DOHH2 (cell line): Measurements from ENCODE around the gene CACNA1F.

ENCODE experiments used
- H3F3A ChIP-seq: fragments of 200-600 bp; sonication (generic), shearing (Covaris generic); 2 replicates; pipeline ENCODE4 v1.6.0; 2016; ENCODE audit warnings: antibody characterized with exemption, mild to moderate bottlenecking; ENCODE audit not compliant: control insufficient read depth, insufficient read depth
- H3K27ac ChIP-seq: fragments of 200-600 bp; sonication (generic); 2 replicates; pipeline ENCODE4 v1.5.1; 2014; ENCODE audit warnings: low read depth, mild to moderate bottlenecking, low read length, moderate library complexity
- H3K27me3 ChIP-seq: fragments of 200-600 bp; sonication (generic); 2 replicates; pipeline ENCODE4 v1.6.1; 2014; ENCODE audit warnings: mild to moderate bottlenecking, low read length, mixed read lengths; ENCODE audit not compliant: control insufficient read depth
- H3K36me3 ChIP-seq: fragments of 200-600 bp; sonication (generic); 2 replicates; pipeline ENCODE4 v1.6.1; 2014; ENCODE audit warnings: mild to moderate bottlenecking, low read length, moderate library complexity, mixed read lengths; ENCODE audit not compliant: control insufficient read depth
- H3K4me1 ChIP-seq: fragments of 200-600 bp; sonication (generic); 2 replicates; pipeline ENCODE4 v1.6.1; 2014; ENCODE audit warnings: mild to moderate bottlenecking, low read length, mixed read lengths; ENCODE audit not compliant: control insufficient read depth
- H3K4me2 ChIP-seq: fragments of 200-600 bp; sonication (generic); 2 replicates; pipeline ENCODE4 v1.6.0; 2014; ENCODE audit warnings: mild to moderate bottlenecking, low read length, moderate library complexity
- H3K4me3 ChIP-seq: fragments of 200-600 bp; sonication (generic); 2 replicates; pipeline ENCODE4 v1.5.1; 2014; ENCODE audit warnings: mild to moderate bottlenecking, low read length, mixed read lengths
- H3K79me2 ChIP-seq: fragments of 200-600 bp; sonication (generic); 2 replicates; pipeline ENCODE4 v1.6.1; 2014; ENCODE audit warnings: mild to moderate bottlenecking, low read length, mixed read lengths; ENCODE audit not compliant: control insufficient read depth
- H3K9me2 ChIP-seq: fragments of 200-600 bp; sonication (generic); replicated peaks from 2 replicates; pipeline ENCODE4 v1.6.1; 2014; ENCODE audit warnings: mild to moderate bottlenecking, low read length, mixed read lengths; ENCODE audit not compliant: control insufficient read depth
- H3K9me3 ChIP-seq: fragments of 200-600 bp; sonication (generic); 2 replicates; pipeline ENCODE4 v1.6.1; 2014; ENCODE audit warnings: antibody characterized with exemption, low read length, mixed read lengths; ENCODE audit not compliant: control insufficient read depth, insufficient read depth
- H4K20me1 ChIP-seq: fragments of 200-600 bp; sonication (generic); 2 replicates; pipeline ENCODE4 v1.6.0; 2014; ENCODE audit warnings: low read depth, mild to moderate bottlenecking, antibody characterized with exemption, low read length, moderate library complexity; ENCODE audit not compliant: control insufficient read depth, insufficient read depth
- EZH2phosphoT487 ChIP-seq: fragments of 200-600 bp; sonication (generic); IDR thresholded peaks from 2 replicates; pipeline ENCODE4 v1.6.1; 2017; ENCODE audit warnings: borderline replicate concordance, mild to moderate bottlenecking, antibody characterized with exemption, low read length, moderate library complexity, mixed read lengths
- TF ChIP-seq, protein P1 (sequence below): fragments of 200-600 bp; sonication (generic); IDR thresholded peaks from one replicate; pipeline ENCODE4 v1.5.1; 2014; ENCODE audit warnings: antibody characterized with exemption, mild to moderate bottlenecking, low read depth, low read length; ENCODE audit not compliant: poor library complexity, severe bottlenecking

CACNA1F gene

DNA sequence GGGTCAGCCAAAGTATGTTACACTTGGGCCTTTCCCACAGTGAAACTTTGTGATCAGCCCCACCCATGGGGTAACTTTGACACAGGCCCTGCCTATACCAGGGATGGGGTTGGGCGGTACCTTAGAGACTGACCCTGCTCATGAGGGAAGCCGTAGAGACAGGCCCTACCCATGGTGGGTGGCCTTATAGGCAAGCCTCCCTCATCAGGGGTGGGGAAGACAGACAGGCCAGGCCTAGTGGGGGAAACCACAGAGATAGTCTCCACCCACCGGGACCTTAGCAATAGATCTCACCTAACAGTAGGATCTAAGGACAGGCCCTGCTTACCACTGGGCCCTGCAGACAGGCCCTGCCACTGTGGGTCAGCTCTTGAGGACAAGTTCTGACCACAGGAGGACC, 54.6 kb downstream of the CACNA1F start:
- Histone ChIP-seq H3K4me3 (no peak overlapping the region), H3K27ac (no peak overlapping the region), H3K27me3 (no peaks in the 10 kb centered on the region)

DNA sequence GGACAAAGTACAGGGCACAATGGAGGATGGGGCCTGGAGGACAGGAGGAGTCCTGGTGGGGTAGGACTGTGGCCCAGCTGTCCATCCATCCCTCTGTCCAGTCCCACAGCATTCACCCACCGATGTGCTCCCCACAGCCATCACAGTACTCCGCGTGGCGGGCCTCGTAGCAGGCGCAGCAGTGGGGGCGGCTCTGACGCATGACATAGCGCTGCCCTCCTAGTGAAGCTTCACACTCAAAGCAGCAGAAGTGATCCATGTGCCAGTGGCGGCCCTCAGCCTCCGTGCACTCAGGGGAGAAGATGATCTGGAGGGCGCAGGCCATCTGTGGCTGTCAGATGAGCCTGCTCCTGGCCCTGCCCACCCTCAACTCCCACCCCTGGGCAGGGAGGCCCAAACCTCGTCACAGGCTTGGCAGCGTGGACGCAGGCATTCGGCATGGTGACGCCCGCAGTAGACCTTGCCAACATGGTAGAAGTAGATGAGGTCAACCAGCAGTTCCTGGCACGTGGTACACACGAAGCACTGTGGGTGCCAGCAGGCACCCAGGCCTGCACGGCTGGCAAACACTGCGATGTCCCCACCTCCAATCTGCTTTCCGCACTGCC, 55.2 kb downstream of the CACNA1F start:
- no peak for TF ChIP-seq EZH2phosphoT487
- TF ChIP-seq, protein P1, sequence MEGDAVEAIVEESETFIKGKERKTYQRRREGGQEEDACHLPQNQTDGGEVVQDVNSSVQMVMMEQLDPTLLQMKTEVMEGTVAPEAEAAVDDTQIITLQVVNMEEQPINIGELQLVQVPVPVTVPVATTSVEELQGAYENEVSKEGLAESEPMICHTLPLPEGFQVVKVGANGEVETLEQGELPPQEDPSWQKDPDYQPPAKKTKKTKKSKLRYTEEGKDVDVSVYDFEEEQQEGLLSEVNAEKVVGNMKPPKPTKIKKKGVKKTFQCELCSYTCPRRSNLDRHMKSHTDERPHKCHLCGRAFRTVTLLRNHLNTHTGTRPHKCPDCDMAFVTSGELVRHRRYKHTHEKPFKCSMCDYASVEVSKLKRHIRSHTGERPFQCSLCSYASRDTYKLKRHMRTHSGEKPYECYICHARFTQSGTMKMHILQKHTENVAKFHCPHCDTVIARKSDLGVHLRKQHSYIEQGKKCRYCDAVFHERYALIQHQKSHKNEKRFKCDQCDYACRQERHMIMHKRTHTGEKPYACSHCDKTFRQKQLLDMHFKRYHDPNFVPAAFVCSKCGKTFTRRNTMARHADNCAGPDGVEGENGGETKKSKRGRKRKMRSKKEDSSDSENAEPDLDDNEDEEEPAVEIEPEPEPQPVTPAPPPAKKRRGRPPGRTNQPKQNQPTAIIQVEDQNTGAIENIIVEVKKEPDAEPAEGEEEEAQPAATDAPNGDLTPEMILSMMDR, result no peak
- peaks cover 5% of the 10 kb centered on the region for H3K4me1 ChIP-seq
- H3K4me3 ChIP-seq, result no peak overlapping the region
- H3K4me2 ChIP-seq, result no peak overlapping the region
- H3F3A ChIP-seq, result no peaks in the 10 kb centered on the region
- H3K36me3 ChIP-seq, result peaks cover 45% of the 10 kb centered on the region
- H3K27ac ChIP-seq, result no peak overlapping the region
- no peaks in the 10 kb centered on the region for H3K9me2 ChIP-seq
- H4K20me1 ChIP-seq, result no peaks in the 10 kb centered on the region
- H3K9me3 ChIP-seq, result no peaks in the 10 kb centered on the region
- H3K27me3 ChIP-seq, result no peaks in the 10 kb centered on the region
- peaks cover 6% of the 10 kb centered on the region for H3K79me2 ChIP-seq

More for the DNA sequence above, 54.6 kb downstream of the CACNA1F start:
- peaks cover 41% of the 10 kb centered on the region for H3K36me3 ChIP-seq
- H3K4me1 ChIP-seq, result no peaks in the 10 kb centered on the region; the same call in 1 of the 2 replicates
- H3K79me2 ChIP-seq, result peaks cover under 1% of the 10 kb centered on the region
- no peaks in the 10 kb centered on the region for H3K9me3 ChIP-seq
- H4K20me1 ChIP-seq, result no peaks in the 10 kb centered on the region
- no peaks in the 10 kb centered on the region for H3K9me2 ChIP-seq
- no peaks in the 10 kb centered on the region for H3F3A ChIP-seq
- TF ChIP-seq EZH2phosphoT487, result no peak
- TF ChIP-seq, protein P1, result no peak
- H3K4me2 ChIP-seq, result no peak overlapping the region

DNA sequence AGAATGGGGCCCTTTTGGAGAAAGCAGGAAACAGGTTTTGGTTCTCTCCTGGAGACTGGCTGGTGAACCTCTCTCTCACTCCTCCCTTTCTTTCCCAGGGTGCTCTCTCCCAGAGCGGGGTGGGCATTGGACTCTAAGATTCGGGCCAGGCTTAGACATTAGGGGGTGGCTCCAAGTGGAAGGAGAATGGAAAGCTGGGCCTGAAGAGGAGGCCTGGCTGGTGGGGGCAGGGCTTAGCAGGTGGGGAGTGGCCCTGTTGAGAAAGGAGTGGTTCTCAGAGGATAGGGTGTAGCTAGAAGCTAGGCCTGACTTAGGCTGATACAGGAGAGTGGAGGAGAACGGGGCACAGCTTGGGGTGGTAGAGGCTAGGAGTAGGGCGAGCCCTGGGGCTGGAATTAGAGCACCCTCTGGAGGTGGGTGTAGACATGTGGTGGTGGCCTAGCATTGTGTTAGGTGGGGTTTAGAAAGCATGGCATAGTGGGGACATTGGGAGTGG, 55.8 kb downstream of the CACNA1F start:
- Histone ChIP-seq H3K36me3 (peaks cover 46% of the 10 kb centered on the region), H3K4me3 (no peak overlapping the region), H3K9me2 (no peaks in the 10 kb centered on the region), H3F3A (no peaks in the 10 kb centered on the region), H3K4me1 (peaks cover 8% of the 10 kb centered on the region), H3K79me2 (peaks cover 10% of the 10 kb centered on the region), H4K20me1 (no peaks in the 10 kb centered on the region), H3K27me3 (no peaks in the 10 kb centered on the region), H3K27ac (no peak overlapping the region), H3K9me3 (no peaks in the 10 kb centered on the region), H3K4me2 (no peak overlapping the region)
- TF ChIP-seq, protein P1, result peak; percentile 27
- no peak for TF ChIP-seq EZH2phosphoT487
